Natural killer cell (primary cell): ENCODE data around the gene ACAT2. TPM values are rescaled to one million over a fixed set of nuclear protein-coding genes. Genes with fewer than 3 reads are reported as not detected.

Experiments used
- ATAC-seq, 3 donors: fragments of 150-1000 bp in 2 of 3; fragments of 200-7000 bp in 1 of 3; cut with Tn5 transposase; 1 replicate in 1 of 3; 2 replicates in 2 of 3; pipeline ENCODE4 v1.10.0; 2021; ENCODE audit warnings: mild to moderate bottlenecking in 2 of 3, moderate library complexity in 2 of 3
- DNase-seq, 2 donors: peaks; one replicate each; pipeline versions ENCODE4 v3.0.0 to v3.0.0-alpha.2; 2013 to 2021; ENCODE audit warnings: mixed read lengths in 1 of 2
- H3K27ac ChIP-seq: one replicate; pipeline ENCODE4 v1.5.1; 2013; ENCODE audit warnings: mild to moderate bottlenecking, low read length
- H3K27me3 ChIP-seq: one replicate; pipeline ENCODE4 v1.6.1; 2013; ENCODE audit warnings: low read length; ENCODE audit not compliant: control insufficient read depth, insufficient read depth
- H3K36me3 ChIP-seq: one replicate; pipeline ENCODE4 v1.6.1; 2013; ENCODE audit warnings: low read length; ENCODE audit not compliant: control insufficient read depth, insufficient read depth
- H3K4me1 ChIP-seq: one replicate; pipeline ENCODE4 v1.6.1; 2013; ENCODE audit warnings: low read length; ENCODE audit not compliant: control insufficient read depth, insufficient read depth
- H3K4me3 ChIP-seq: one replicate; pipeline ENCODE4 v1.5.1; 2013; ENCODE audit warnings: low read length
- H3K9me3 ChIP-seq: one replicate; pipeline ENCODE4 v1.6.1; 2013; ENCODE audit warnings: low read length; ENCODE audit not compliant: control insufficient read depth, insufficient read depth
- H3K27ac Mint-ChIP-seq, 2 donors: one replicate each; pipeline ENCODE4 v1.8.0; 2022; ENCODE audit warnings: mild to moderate bottlenecking in 2 of 2, mixed read lengths in 2 of 2, moderate library complexity in 1 of 2
- H3K27me3 Mint-ChIP-seq, 2 donors: one replicate each; pipeline ENCODE4 v1.8.0; 2022; ENCODE audit warnings: low read depth in 2 of 2, mixed read lengths in 2 of 2
- H3K36me3 Mint-ChIP-seq: one replicate; pipeline ENCODE4 v1.8.0; 2022; ENCODE audit warnings: mixed read lengths
- H3K4me1 Mint-ChIP-seq, 2 donors: one replicate each; pipeline ENCODE4 v1.8.0; 2022; ENCODE audit warnings: mixed read lengths in 2 of 2
- H3K4me3 Mint-ChIP-seq: one replicate; pipeline ENCODE4 v1.8.0; 2022; ENCODE audit warnings: mild to moderate bottlenecking, moderate library complexity, mixed read lengths
- H3K9me3 Mint-ChIP-seq, 2 donors: one replicate each; pipeline ENCODE4 v1.8.0; 2022; ENCODE audit warnings: mixed read lengths in 2 of 2
- CTCF ChIP-seq: fragments of 200-600 bp; IDR thresholded peaks from one replicate; pipeline ENCODE4 v1.8.0; 2022; ENCODE audit warnings: antibody characterized with exemption
- WGBS: methylation state at CpG from one replicate; pipeline ENCODE4 v1.1.7; 2013; ENCODE audit warnings: missing lambda C conversion rate; ENCODE audit not compliant: insufficient coverage; 5-methylcytosine and 5-hydroxymethylcytosine counted together
- intact Hi-C: fragments of 100-400 bp; cut with micrococcal nuclease; formaldehyde crosslinking; loops from one replicate; pipeline ENCODE4 v1.14.2; 2022
- total RNA-seq, 4 donors: library from RNA; stranded (reverse); fragments of 120-200 nt in 1 of 4; gene quantifications; one replicate each; pipeline versions ENCODE4 v1.2.3 to v1.2.4, GENCODE V29; 2013 to 2022

The ACAT2 gene
- total RNA-seq, 3 donors from 2014 or later (not counting 1 experiment from before 2014, with no cell fraction given) = 21.7 to 31.7 (median 26.5) TPM

- Mint-ChIP-seq H3K4me3 (no peak overlapping the region), H3K9me3 (no peaks in the 10 kb centered on the region)
- intact Hi-C loops = no loop called here
Observed at GRCh38 chr6:159769470-159769869, 7.6 kb downstream of the ACAT2 start.

DNA sequence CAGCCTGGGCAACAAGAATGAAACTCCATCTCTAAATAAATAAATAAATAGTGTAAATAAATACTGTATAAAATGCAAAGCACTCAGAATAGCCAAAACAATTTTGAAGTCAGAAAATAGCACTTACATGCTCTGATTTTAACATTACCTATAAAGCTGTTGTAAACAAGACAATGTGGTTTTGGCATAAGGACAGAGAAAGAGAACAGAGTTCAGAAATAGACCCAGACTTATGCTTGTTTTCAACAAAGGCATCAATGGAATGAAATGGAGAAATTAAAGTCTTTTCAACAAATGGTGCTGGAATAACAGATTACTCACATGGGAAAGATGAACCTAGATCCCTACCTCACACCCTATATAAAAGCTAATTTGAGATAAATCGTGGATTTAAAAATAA lies 10.4 kb downstream of the ACAT2 start:
- Mint-ChIP-seq H3K27me3 (no peaks in the 10 kb centered on the region), H3K9me3 (no peaks in the 10 kb centered on the region), H3K4me1 (no peaks in the 10 kb centered on the region), H3K27ac (no peak overlapping the region), H3K4me3 (no peak overlapping the region), H3K36me3 (peaks cover 37% of the 10 kb centered on the region)
- H3K9me3 ChIP-seq = no peaks in the 10 kb centered on the region
- intact Hi-C loops = no loop called here
- H3K27me3 ChIP-seq = no peaks in the 10 kb centered on the region
- no peaks in the 10 kb centered on the region for H3K4me1 ChIP-seq
- no peak for ATAC-seq
- DNase-seq = no peak
- no peak overlapping the region for H3K4me3 ChIP-seq
- H3K27ac ChIP-seq = no peak overlapping the region
- no CpG with 5 or more reads among the region's 1 CpG for WGBS
- no peak for TF ChIP-seq CTCF
- peaks cover 37% of the 10 kb centered on the region for H3K36me3 ChIP-seq

More at GRCh38 chr6:159769470-159769869, 7.6 kb downstream of the ACAT2 start:
- Histone ChIP-seq H3K27ac (no peak overlapping the region), H3K4me3 (no peak overlapping the region), H3K27me3 (no peaks in the 10 kb centered on the region), H3K9me3 (no peaks in the 10 kb centered on the region), H3K36me3 (peaks cover 40% of the 10 kb centered on the region), H3K4me1 (no peaks in the 10 kb centered on the region)
- DNase-seq (no peak), ATAC-seq (no peak)
- Mint-ChIP-seq H3K4me1 (no peaks in the 10 kb centered on the region), H3K27me3 (no peaks in the 10 kb centered on the region), H3K36me3 (peaks cover 37% of the 10 kb centered on the region), H3K27ac (no peak overlapping the region)
- TF ChIP-seq CTCF = no peak

GRCh38 chr6:159777240-159777904 lies 15.5 kb downstream of the ACAT2 start:
- no peak for ATAC-seq
- H3K36me3 Mint-ChIP-seq = peaks cover 29% of the 10 kb centered on the region
- H3K27ac Mint-ChIP-seq = peak overlapping the region; percentile 50 to 62
- H3K36me3 ChIP-seq = peaks cover 57% of the 10 kb centered on the region
- H3K9me3 Mint-ChIP-seq = no peaks in the 10 kb centered on the region
- no peaks in the 10 kb centered on the region for H3K4me1 ChIP-seq
- TF ChIP-seq CTCF = no peak
- H3K27me3 Mint-ChIP-seq = no peaks in the 10 kb centered on the region
- no peak overlapping the region for H3K4me3 Mint-ChIP-seq
- no peaks in the 10 kb centered on the region for H3K9me3 ChIP-seq
- WGBS = 95% methylated on average over 7 of the region's 7 CpGs
- intact Hi-C loops = no loop called here
- H3K4me1 Mint-ChIP-seq = peaks cover 7 to 8% of the 10 kb centered on the region in 2 donors
- DNase-seq = no peak
- H3K27ac ChIP-seq = no peak overlapping the region
- no peaks in the 10 kb centered on the region for H3K27me3 ChIP-seq
- H3K4me3 ChIP-seq = no peak overlapping the region

DNA sequence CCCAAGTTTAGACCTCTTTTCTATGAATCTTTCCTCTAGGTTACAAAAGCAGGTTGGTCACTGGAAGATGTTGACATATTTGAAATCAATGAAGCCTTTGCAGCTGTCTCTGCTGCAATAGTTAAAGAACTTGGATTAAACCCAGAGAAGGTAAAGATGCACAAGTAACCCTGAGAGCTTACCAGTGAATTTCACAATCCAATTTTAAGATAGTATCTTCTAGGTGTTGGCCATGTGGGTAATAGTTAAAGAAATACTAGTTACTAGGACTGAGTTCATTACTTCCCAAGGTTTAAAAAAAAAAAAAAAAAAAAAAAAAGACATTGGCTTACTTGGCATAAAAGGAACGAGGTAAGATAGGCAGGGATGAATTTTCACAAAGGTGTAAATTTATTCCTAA lies 16.3 kb downstream of the ACAT2 start:
- Mint-ChIP-seq H3K27ac (peak overlapping the region; percentile 50 to 62), H3K4me1 (peaks cover 14% of the 10 kb centered on the region in 2 donors), H3K36me3 (peaks cover 35% of the 10 kb centered on the region), H3K9me3 (no peaks in the 10 kb centered on the region), H3K27me3 (no peaks in the 10 kb centered on the region), H3K4me3 (no peak overlapping the region)
- H3K36me3 ChIP-seq = peaks cover 64% of the 10 kb centered on the region
- intact Hi-C loops = no loop called here
- no peak overlapping the region for H3K4me3 ChIP-seq
- H3K4me1 ChIP-seq = no peaks in the 10 kb centered on the region
- H3K27me3 ChIP-seq = no peaks in the 10 kb centered on the region
- DNase-seq = no peak
- H3K27ac ChIP-seq = no peak overlapping the region
- TF ChIP-seq CTCF = no peak
- 100% methylated on average over 1 of the region's 1 CpG for WGBS
- no peak for ATAC-seq
- no peaks in the 10 kb centered on the region for H3K9me3 ChIP-seq
